Heart left ventricle (tissue), 13 donors: ENCODE measurements around the gene ITGAV.

ENCODE experiments used
- POLR2A ChIP-seq, 2 donors: fragments of 450-650 bp; IDR thresholded peaks; one replicate each; pipeline ENCODE4 v1.6.1; 2017; ENCODE audit warnings: antibody characterized with exemption in 2 of 2, mild to moderate bottlenecking in 2 of 2, moderate library complexity in 2 of 2
- TF ChIP-seq, protein P1 (sequence below), 12 donors: fragments of 200-600 bp; sonication (generic) in 4 of 12; IDR thresholded peaks; one replicate each; pipeline versions ENCODE4 v1.5.0 to v1.8.0; 2018 to 2022; ENCODE audit warnings: antibody characterized with exemption in 12 of 12, mild to moderate bottlenecking in 5 of 12
- donor health status: ischemic (EF 13 %, LVEDD 7.1; RV severe dilation, severe dysfunction).
- donor health status: DM: no; HTN: yes; CAD: no.
- donor health status: DM: no; HTN: no; CAD: no.
- donor health status: ischemic (EF 25% LVEDD 6.9; RV normal size, moderate dysfunction).
- donor health status: ischemic (EF 25% LVEDD 5.7; RV mildly dilated, moderate dysfunction).
- donor health status: ischemic (EF 35%, LVEDD 5.7; RV mildly dilated, moderate dysfunction).
- donor health status: nonischemic (EF 11% LVEDD 7.7; RV severe dilation, severe dysfunction).
- donor health status: DM: yes; HTN: yes; CAD: no.
- donor health status: PGD.
- donor health status: ischemic (EF 29% LVEDD 5.4; RV normal size, mild dysfunction).
- donor health status: nonischemic (EF 23%, LVEDD 6.1; RV moderate dilation, normal function).

DNA sequence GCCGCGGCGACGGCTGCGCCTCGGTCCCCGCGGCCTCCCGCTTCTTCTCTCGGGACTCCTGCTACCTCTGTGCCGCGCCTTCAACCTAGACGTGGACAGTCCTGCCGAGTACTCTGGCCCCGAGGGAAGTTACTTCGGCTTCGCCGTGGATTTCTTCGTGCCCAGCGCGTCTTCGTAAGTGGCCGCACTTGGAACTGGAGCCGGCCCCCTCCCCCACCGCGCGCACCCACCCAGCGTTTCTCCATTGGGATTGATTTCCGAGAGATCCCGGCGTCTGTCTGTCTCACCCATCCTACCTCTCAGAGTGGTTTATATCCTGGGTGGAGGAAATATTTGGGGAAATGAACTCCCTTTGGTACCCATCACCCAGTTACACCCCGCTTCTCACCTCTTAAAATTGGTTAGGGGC lies 498 bp downstream of the ITGAV start:
- TF ChIP-seq POLR2A (IDR thresholded peaks at IDR 0.05) = no peak
- TF ChIP-seq, protein P1, sequence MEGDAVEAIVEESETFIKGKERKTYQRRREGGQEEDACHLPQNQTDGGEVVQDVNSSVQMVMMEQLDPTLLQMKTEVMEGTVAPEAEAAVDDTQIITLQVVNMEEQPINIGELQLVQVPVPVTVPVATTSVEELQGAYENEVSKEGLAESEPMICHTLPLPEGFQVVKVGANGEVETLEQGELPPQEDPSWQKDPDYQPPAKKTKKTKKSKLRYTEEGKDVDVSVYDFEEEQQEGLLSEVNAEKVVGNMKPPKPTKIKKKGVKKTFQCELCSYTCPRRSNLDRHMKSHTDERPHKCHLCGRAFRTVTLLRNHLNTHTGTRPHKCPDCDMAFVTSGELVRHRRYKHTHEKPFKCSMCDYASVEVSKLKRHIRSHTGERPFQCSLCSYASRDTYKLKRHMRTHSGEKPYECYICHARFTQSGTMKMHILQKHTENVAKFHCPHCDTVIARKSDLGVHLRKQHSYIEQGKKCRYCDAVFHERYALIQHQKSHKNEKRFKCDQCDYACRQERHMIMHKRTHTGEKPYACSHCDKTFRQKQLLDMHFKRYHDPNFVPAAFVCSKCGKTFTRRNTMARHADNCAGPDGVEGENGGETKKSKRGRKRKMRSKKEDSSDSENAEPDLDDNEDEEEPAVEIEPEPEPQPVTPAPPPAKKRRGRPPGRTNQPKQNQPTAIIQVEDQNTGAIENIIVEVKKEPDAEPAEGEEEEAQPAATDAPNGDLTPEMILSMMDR (IDR thresholded peaks at IDR 0.05) = no peak
